Measurements from ENCODE around the gene NCF2.

DNA sequence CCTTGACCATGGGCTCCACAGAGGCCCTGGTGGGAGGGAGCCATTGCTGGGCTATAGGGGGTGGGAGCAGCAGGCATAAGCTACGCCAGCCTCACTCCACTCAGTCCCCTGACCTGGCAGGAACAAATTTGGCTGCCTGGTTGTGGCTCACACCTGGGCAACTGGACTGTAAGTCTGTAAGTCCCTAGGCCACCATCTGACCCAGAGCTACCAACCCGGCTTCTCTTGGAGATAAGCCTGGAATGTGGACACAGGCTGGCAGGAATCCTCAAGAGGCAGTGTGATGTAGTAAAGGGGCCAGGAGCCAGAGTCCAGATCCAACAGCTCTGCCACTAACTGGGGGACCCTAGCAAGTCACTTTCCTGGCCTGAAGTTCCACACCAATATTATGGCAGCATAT lies 11.4 kb downstream of the NCF2 start:
- TF ChIP-seq POLR2AphosphoS5 (IDR thresholded peaks at IDR 0.05) (no peak), CTCF (IDR thresholded peaks at IDR 0.05) (no peak), POLR2A (IDR thresholded peaks at IDR 0.05; ENCODE audit: low read depth) (no peak), EP300 (IDR thresholded peaks at IDR 0.05) (no peak)

Data from esophagus muscularis mucosa (tissue), 4 donors.